ENCODE measurements around the gene ST7. TPM values are rescaled to one million over a fixed set of nuclear protein-coding genes. Genes with fewer than 3 reads are reported as not detected.
A peak's percentile ranks its signal among the peaks of the same experiment; 100 is the strongest.

Gene ST7
- total RNA-seq, 1 donor from 2014 or later: 69.7 TPM

GRCh38 chr7:117138981-117139380, 185.7 kb downstream of the ST7 start:
- DNase-seq (ENCODE audit: low spot score in 2 of 2) (no peak), FAIRE-seq (no peak)

GRCh38 chr7:117139397-117139984, 186.2 kb downstream of the ST7 start:
- DNase-seq (ENCODE audit: low spot score in 2 of 2): no peak
- FAIRE-seq: no peak

GRCh38 chr7:117140921-117141320, 187.6 kb downstream of the ST7 start:
- no peak for FAIRE-seq
- DNase-seq (ENCODE audit: low spot score in 2 of 2): no peak

- DNase-seq (ENCODE audit: low spot score in 2 of 2) (no peak), FAIRE-seq (no peak)
These were observed 189.8 kb downstream of the ST7 start for GRCh38 chr7:117143066-117143465.

- DNase-seq (ENCODE audit: low spot score in 2 of 2): no peak
- FAIRE-seq: no peak
These were observed 190.3 kb downstream of the ST7 start for GRCh38 chr7:117143580-117143979.

- FAIRE-seq: no peak
- no peak for DNase-seq (ENCODE audit: low spot score in 2 of 2)
These were observed 192.0 kb downstream of the ST7 start for GRCh38 chr7:117145333-117145732.

- no peak for FAIRE-seq
These were observed 192.8 kb downstream of the ST7 start for GRCh38 chr7:117146059-117146458.

GRCh38 chr7:117146511-117146910, 193.2 kb downstream of the ST7 start:
- DNase-seq (ENCODE audit: low spot score in 2 of 2): no peak
- no peak for FAIRE-seq

More at GRCh38 chr7:117146059-117146458, 192.8 kb downstream of the ST7 start:
- no peak for DNase-seq (ENCODE audit: low spot score in 2 of 2)

GRCh38 chr7:117148971-117149370, 195.7 kb downstream of the ST7 start:
- no peak for FAIRE-seq
- DNase-seq (ENCODE audit: low spot score in 2 of 2): no peak

GRCh38 chr7:117149692-117150091, 196.4 kb downstream of the ST7 start:
- no peak for FAIRE-seq
- DNase-seq (ENCODE audit: low spot score in 2 of 2): no peak

GRCh38 chr7:117152213-117153007, 199.1 kb downstream of the ST7 start:
- no peak for FAIRE-seq
- DNase-seq (ENCODE audit: low spot score in 2 of 2): peak in 1 of 2 donors; percentile 2

GRCh38 chr7:117153016-117153545, 199.8 kb downstream of the ST7 start:
- no peak for DNase-seq (ENCODE audit: low spot score in 2 of 2)
- FAIRE-seq: no peak

- FAIRE-seq (no peak), DNase-seq (ENCODE audit: low spot score in 2 of 2) (no peak)
These were observed 201.4 kb downstream of the ST7 start for GRCh38 chr7:117154721-117155120.

- FAIRE-seq: no peak
- DNase-seq (ENCODE audit: low spot score in 2 of 2): no peak
These were observed 202.4 kb downstream of the ST7 start for GRCh38 chr7:117155694-117156093.

- DNase-seq (ENCODE audit: low spot score in 2 of 2): peak; percentile 10 to 29
- no peak for FAIRE-seq
These were observed 204.2 kb downstream of the ST7 start for GRCh38 chr7:117157241-117158209.

- no peak for FAIRE-seq
These were observed 205.8 kb downstream of the ST7 start for GRCh38 chr7:117158941-117159697.

GRCh38 chr7:117163101-117163500, 209.8 kb downstream of the ST7 start:
- no peak for FAIRE-seq
- DNase-seq (ENCODE audit: low spot score in 2 of 2): no peak

More at GRCh38 chr7:117158941-117159697, 205.8 kb downstream of the ST7 start:
- DNase-seq (ENCODE audit: low spot score in 2 of 2): no peak

- DNase-seq (ENCODE audit: low spot score in 2 of 2) (no peak), FAIRE-seq (no peak)
These were observed 211.3 kb downstream of the ST7 start for GRCh38 chr7:117164620-117165019.

GRCh38 chr7:117165656-117166055, 212.4 kb downstream of the ST7 start:
- no peak for FAIRE-seq
- no peak for DNase-seq (ENCODE audit: low spot score in 2 of 2)

GRCh38 chr7:117169907-117170306, 216.6 kb downstream of the ST7 start:
- DNase-seq (ENCODE audit: low spot score in 2 of 2) (no peak), FAIRE-seq (no peak)

All from frontal cortex (tissue), 4 donors.